GM23248 (cell line): ENCODE measurements around the gene ANGEL2.

Experiments used
- EZH2 ChIP-seq: fragments of 200-600 bp; sonication (generic); IDR thresholded peaks from 2 replicates; pipeline ENCODE4 v1.6.1; 2018; ENCODE audit warnings: antibody characterized with exemption, mild to moderate bottlenecking; ENCODE audit not compliant: insufficient read depth, poor library complexity, severe bottlenecking
- EZH2phosphoT487 ChIP-seq: fragments of 200-600 bp; sonication (generic); IDR thresholded peaks from 2 replicates; pipeline ENCODE4 v1.6.1; 2018; ENCODE audit warnings: antibody characterized with exemption, moderate library complexity, mild to moderate bottlenecking, low read depth; ENCODE audit not compliant: insufficient read depth

GRCh38 chr1:212946872-212947271 lies 68.8 kb downstream of the ANGEL2 start:
- TF ChIP-seq EZH2phosphoT487 (no peak), EZH2 (no peak)
